T1000 (cell line): ENCODE data around the gene LRRC26.

Source experiments
- DNase-seq: peaks from one replicate; lab custom pipeline; 2025; ENCODE audit warnings: mixed read lengths; lab: John Stamatoyannopoulos, UW

LRRC26 gene

GRCh38 chr9:137199411-137200121 lies 29.7 kb upstream of the LRRC26 start:
- DNase-seq, result no peak

- no peak for DNase-seq
Measured at GRCh38 chr9:137198902-137199283, 29.0 kb upstream of the LRRC26 start.

GRCh38 chr9:137198051-137198901 lies 28.4 kb upstream of the LRRC26 start:
- DNase-seq, result no peak

- DNase-seq, result no peak
Measured at GRCh38 chr9:137195525-137196220, 25.8 kb upstream of the LRRC26 start.

- no peak for DNase-seq
Measured at GRCh38 chr9:137194909-137195308, 25.1 kb upstream of the LRRC26 start.

- DNase-seq, result no peak
Measured at GRCh38 chr9:137194388-137194787, 24.5 kb upstream of the LRRC26 start.

GRCh38 chr9:137193771-137194170 lies 23.9 kb upstream of the LRRC26 start:
- DNase-seq, result no peak

GRCh38 chr9:137192859-137193258 lies 23.0 kb upstream of the LRRC26 start:
- DNase-seq, result no peak

GRCh38 chr9:137192448-137192780 lies 22.6 kb upstream of the LRRC26 start:
- DNase-seq, result no peak

GRCh38 chr9:137191691-137192447 lies 22.0 kb upstream of the LRRC26 start:
- no peak for DNase-seq

- DNase-seq, result no peak
Measured at GRCh38 chr9:137191245-137191644, 21.4 kb upstream of the LRRC26 start.

GRCh38 chr9:137190315-137190856 lies 20.5 kb upstream of the LRRC26 start:
- no peak for DNase-seq

GRCh38 chr9:137189297-137190295 lies 19.7 kb upstream of the LRRC26 start:
- DNase-seq, result no peak

- DNase-seq, result peak; percentile 88
Measured at GRCh38 chr9:137188490-137189296, 18.8 kb upstream of the LRRC26 start, which contains the start of the genes ANAPC2 and SSNA1. TSS of gene ANAPC2 (minus strand) at chr9:137188560. CDS start at chr9:137188532, 28 bp downstream. TSS of gene SSNA1 (plus strand) at chr9:137188676. CDS start at chr9:137188727, 51 bp downstream.

GRCh38 chr9:137188086-137188489 lies 18.2 kb upstream of the LRRC26 start:
- no peak for DNase-seq

GRCh38 chr9:137187386-137187785 lies 17.5 kb upstream of the LRRC26 start:
- no peak for DNase-seq

- DNase-seq, result no peak
Measured at GRCh38 chr9:137186385-137186784, 16.5 kb upstream of the LRRC26 start.

- no peak for DNase-seq
Measured at GRCh38 chr9:137185921-137186320, 16.1 kb upstream of the LRRC26 start.

GRCh38 chr9:137184881-137185660 lies 15.2 kb upstream of the LRRC26 start:
- DNase-seq, result no peak
